Osteoblast (primary cell): ENCODE results near the gene KLHL29. TPM values are rescaled to one million over a fixed set of nuclear protein-coding genes. Genes with fewer than 3 reads are reported as not detected.

ENCODE experiments used
- DNase-seq: peaks from one replicate; pipeline ENCODE4 v3.0.0; 2011; ENCODE audit warnings: low spot score, mixed read lengths; ENCODE audit not compliant: insufficient read length; ENCODE audit errors: missing footprints
- H2AFZ ChIP-seq: 2 replicates; pipeline ENCODE4 v1.6.0; 2011; ENCODE audit warnings: mild to moderate bottlenecking, low read length
- H3K27ac ChIP-seq: 2 replicates; pipeline ENCODE4 v1.5.1; 2011; ENCODE audit warnings: mild to moderate bottlenecking, low read depth, low read length, moderate library complexity
- H3K27me3 ChIP-seq: 2 replicates; pipeline ENCODE4 v1.6.0; 2012; ENCODE audit warnings: mild to moderate bottlenecking, control low read depth, inconsistent platforms, low read length, moderate library complexity; ENCODE audit not compliant: insufficient read depth
- H3K36me3 ChIP-seq: 2 replicates; pipeline ENCODE4 v1.5.1; 2011; ENCODE audit warnings: mild to moderate bottlenecking, low read length, control low read depth, moderate library complexity; ENCODE audit not compliant: insufficient read depth
- H3K4me1 ChIP-seq: 2 replicates; pipeline ENCODE4 v1.5.1; 2011; ENCODE audit warnings: mild to moderate bottlenecking, low read length, control low read depth, moderate library complexity; ENCODE audit not compliant: insufficient read depth
- H3K4me2 ChIP-seq: 2 replicates; pipeline ENCODE4 v1.6.0; 2011; ENCODE audit warnings: mild to moderate bottlenecking, low read length; ENCODE audit not compliant: insufficient read depth
- H3K4me3 ChIP-seq: fragments of 200-600 bp; sonication (generic); 3 replicates; pipeline ENCODE4 v1.5.1; 2012; ENCODE audit warnings: mild to moderate bottlenecking, low read length, inconsistent platforms; ENCODE audit not compliant: insufficient read depth
- H3K79me2 ChIP-seq: 2 replicates; pipeline ENCODE4 v1.6.0; 2012; ENCODE audit warnings: mild to moderate bottlenecking, low read length, control low read depth, inconsistent platforms; ENCODE audit not compliant: insufficient read depth
- H3K9me3 ChIP-seq: 2 replicates; pipeline ENCODE4 v1.5.1; 2011; ENCODE audit warnings: low read depth, low read length, control low read depth
- H4K20me1 ChIP-seq: 2 replicates; pipeline ENCODE4 v1.6.0; 2012; ENCODE audit warnings: mild to moderate bottlenecking, low read length, control low read depth; ENCODE audit not compliant: insufficient read depth
- CTCF ChIP-seq: IDR thresholded peaks from 2 replicates; pipeline ENCODE4 v1.5.1; 2011; ENCODE audit warnings: mild to moderate bottlenecking, low read depth, low read length, moderate library complexity; ENCODE audit errors: extremely low read depth
- total RNA-seq: library from RNA; depleted of rRNA; stranded (reverse); fragments of >200 nt; gene quantifications from 2 replicates; pipeline ENCODE4 v1.2.3, GENCODE V29; 2012

The KLHL29 gene
- total RNA-seq, 1 donor: 3.3 TPM

GRCh38 chr2:23420840-23421476 lies 36.0 kb downstream of the KLHL29 start:
- Histone ChIP-seq H3K79me2 (no peaks in the 10 kb centered on the region), H3K4me2 (no peak overlapping the region), H3K27ac (no peak overlapping the region), H3K27me3 (no peaks in the 10 kb centered on the region), H3K4me1 (peaks cover 21% of the 10 kb centered on the region), H4K20me1 (no peaks in the 10 kb centered on the region), H3K4me3 (no peak overlapping the region), H2AFZ (no peak overlapping the region), H3K9me3 (no peaks in the 10 kb centered on the region), H3K36me3 (no peaks in the 10 kb centered on the region)
- no peak for DNase-seq
- TF ChIP-seq CTCF: no peak

GRCh38 chr2:23422089-23423061 lies 37.4 kb downstream of the KLHL29 start:
- peaks cover 27% of the 10 kb centered on the region for H3K4me1 ChIP-seq
- no peaks in the 10 kb centered on the region for H3K9me3 ChIP-seq
- no peak for TF ChIP-seq CTCF
- no peak for DNase-seq
- H4K20me1 ChIP-seq: no peaks in the 10 kb centered on the region
- H3K4me3 ChIP-seq: no peak overlapping the region
- no peak overlapping the region for H3K27ac ChIP-seq
- H3K27me3 ChIP-seq: no peaks in the 10 kb centered on the region
- H3K36me3 ChIP-seq: no peaks in the 10 kb centered on the region
- no peak overlapping the region for H3K4me2 ChIP-seq
- H3K79me2 ChIP-seq: no peaks in the 10 kb centered on the region
- no peak overlapping the region for H2AFZ ChIP-seq

GRCh38 chr2:23423062-23423872 lies 38.3 kb downstream of the KLHL29 start:
- no peaks in the 10 kb centered on the region for H4K20me1 ChIP-seq
- no peak for DNase-seq
- no peaks in the 10 kb centered on the region for H3K27me3 ChIP-seq
- H3K36me3 ChIP-seq: no peaks in the 10 kb centered on the region
- no peak overlapping the region for H2AFZ ChIP-seq
- H3K27ac ChIP-seq: no peak overlapping the region
- no peak overlapping the region for H3K4me2 ChIP-seq
- no peaks in the 10 kb centered on the region for H3K9me3 ChIP-seq
- no peaks in the 10 kb centered on the region for H3K79me2 ChIP-seq
- TF ChIP-seq CTCF: no peak
- H3K4me1 ChIP-seq: peaks cover 24% of the 10 kb centered on the region
- no peak overlapping the region for H3K4me3 ChIP-seq
